Heart left ventricle (tissue), 16 donors: ENCODE data around the gene NYAP2. TPM values are rescaled to one million over a fixed set of nuclear protein-coding genes. Genes with fewer than 3 reads are reported as not detected.

Experiments
- ATAC-seq, 4 donors: fragments of 200-7000 bp; cut with Tn5 transposase; one replicate each; pipeline ENCODE4 v1.9.1; 2020 to 2022; ENCODE audit warnings: moderate library complexity in 4 of 4, mild to moderate bottlenecking in 3 of 4, moderate number of reproducible peaks in 1 of 4
- DNase-seq, 5 donors: peaks; one replicate each; pipeline ENCODE4 v3.0.0-alpha.2; 2020
- H3K27ac ChIP-seq, 12 donors: fragments of 200-600 bp; sonication (generic) in 4 of 12; one replicate each; pipeline versions ENCODE4 v1.5.0 to v1.8.0; 2016 to 2022; ENCODE audit warnings: mild to moderate bottlenecking in 2 of 12
- H3K27me3 ChIP-seq, 9 donors: fragments of 200-600 bp; sonication (generic) in 2 of 9; one replicate each; pipeline versions ENCODE4 v1.5.1 to v1.8.0; 2016 to 2022; ENCODE audit warnings: mild to moderate bottlenecking in 3 of 9
- H3K36me3 ChIP-seq, 9 donors: fragments of 200-600 bp; sonication (generic) in 2 of 9; one replicate each; pipeline versions ENCODE4 v1.5.0 to v1.8.0; 2018 to 2022; ENCODE audit warnings: mild to moderate bottlenecking in 2 of 9
- H3K4me1 ChIP-seq, 12 donors: fragments of 200-600 bp; sonication (generic) in 4 of 12; one replicate each; pipeline versions ENCODE4 v1.5.0 to v1.8.0; 2016 to 2022; ENCODE audit warnings: mild to moderate bottlenecking in 3 of 12
- H3K4me3 ChIP-seq, 12 donors: fragments of 200-600 bp; sonication (generic) in 4 of 12; one replicate each; pipeline versions ENCODE4 v1.5.0 to v1.8.0; 2017 to 2022; ENCODE audit warnings: mild to moderate bottlenecking in 9 of 12, moderate library complexity in 4 of 12
- H3K9me3 ChIP-seq, 12 donors: fragments of 200-600 bp; sonication (generic) in 4 of 12; one replicate each; pipeline versions ENCODE4 v1.5.0 to v1.8.0; 2016 to 2022; ENCODE audit warnings: mild to moderate bottlenecking in 1 of 12
- POLR2A ChIP-seq, 2 donors: fragments of 450-650 bp; IDR thresholded peaks; one replicate each; pipeline ENCODE4 v1.6.1; 2017; ENCODE audit warnings: antibody characterized with exemption in 2 of 2, mild to moderate bottlenecking in 2 of 2, moderate library complexity in 2 of 2
- WGBS, 4 donors: extraction: QIAGEN DNeasy Blood & Tissue Kit in 2 of 4; methylation state at CpG; one replicate each; pipeline versions ENCODE4 v1.1.5 to v1.1.7; 2013 to 2018; 5-methylcytosine and 5-hydroxymethylcytosine counted together
- intact Hi-C, 10 donors: fragments of 100-400 bp; cut with DNase I; formaldehyde crosslinking; loops; one replicate each; pipeline versions ENCODE4 v1.11.1 to v1.14.2; 2022
- polyA plus RNA-seq, 2 donors: library from polyadenylated mRNA; stranded (reverse); fragments of 200-250 nt; gene quantifications; one replicate each; pipeline ENCODE4 v1.2.3, GENCODE V29; 2013
- total RNA-seq, 9 donors: library from RNA; depleted of rRNA in 2 of 9; stranded (reverse); fragments of >200 nt in 2 of 9; fragmentation: NEBNext Ultra II Directional in 3 of 9; extraction: Animal tissue kit (Norgen Biotek cat#: 25700) in 3 of 9; gene quantifications; one replicate each; pipeline versions ENCODE4 v1.1.0 to v1.2.4, GENCODE V29; 2016 to 2023
- TF ChIP-seq, protein P1 (sequence below), 12 donors: fragments of 200-600 bp; sonication (generic) in 4 of 12; IDR thresholded peaks; one replicate each; pipeline versions ENCODE4 v1.5.0 to v1.8.0; 2018 to 2022; ENCODE audit warnings: antibody characterized with exemption in 12 of 12, mild to moderate bottlenecking in 5 of 12
- donor health status: ischemic (EF 13 %, LVEDD 7.1; RV severe dilation, severe dysfunction).
- donor health status: healthy with polysubstance abuse.
- donor health status: DM: no; HTN: yes; CAD: no.
- donor health status: DM: no; HTN: no; CAD: no.
- donor health status: ischemic (EF 25% LVEDD 6.9; RV normal size, moderate dysfunction).
- donor health status: ischemic (EF 25% LVEDD 5.7; RV mildly dilated, moderate dysfunction).
- donor health status: healthy.
- donor health status: DM: yes; HTN: yes; CAD: no.
- donor health status: ischemic (EF 35%, LVEDD 5.7; RV mildly dilated, moderate dysfunction).
- donor health status: nonischemic (EF 11% LVEDD 7.7; RV severe dilation, severe dysfunction).
- donor health status: DM: yes; HTN: yes; CAD: no.
- donor health status: PGD.
- donor health status: ischemic (EF 29% LVEDD 5.4; RV normal size, mild dysfunction).
- donor health status: nonischemic (EF 23%, LVEDD 6.1; RV moderate dilation, normal function).

Gene NYAP2
- total and polyA plus RNA-seq, 11 donors: not detected

DNA sequence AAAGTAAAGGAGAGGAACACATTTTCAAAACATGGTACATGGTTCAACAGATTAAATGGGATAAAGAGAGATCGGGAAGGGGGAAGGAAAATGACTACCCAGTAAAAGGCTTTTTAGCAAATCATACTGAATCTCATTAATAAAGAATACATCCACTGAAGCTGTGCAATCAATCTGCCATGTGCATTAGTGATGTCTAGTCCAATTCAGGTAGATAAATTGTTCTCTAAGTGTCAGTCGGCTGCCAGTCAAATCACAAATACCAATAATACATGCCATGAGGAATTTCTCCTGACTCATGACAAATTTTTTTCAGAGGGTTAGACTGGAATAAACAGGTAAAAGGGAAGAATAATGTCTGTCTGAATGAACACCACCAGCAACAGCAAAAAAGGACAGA lies 22.6 kb downstream of the NYAP2 start:
- ATAC-seq: no peak
- Histone ChIP-seq H3K4me1 (no peaks in the 10 kb centered on the region), H3K4me3 (no peak overlapping the region), H3K9me3 (no peaks in the 10 kb centered on the region), H3K27ac (no peak overlapping the region), H3K36me3 (no peaks in the 10 kb centered on the region), H3K27me3 (no peaks in the 10 kb centered on the region)
- DNase-seq: no peak
- intact Hi-C loops: no loop called here
- 89 to 96% (median 92%) methylated on average over 2 of the region's 2 CpGs for WGBS, 4 donors
- no peak for TF ChIP-seq POLR2A (IDR thresholded peaks at IDR 0.05)
- TF ChIP-seq, protein P1, sequence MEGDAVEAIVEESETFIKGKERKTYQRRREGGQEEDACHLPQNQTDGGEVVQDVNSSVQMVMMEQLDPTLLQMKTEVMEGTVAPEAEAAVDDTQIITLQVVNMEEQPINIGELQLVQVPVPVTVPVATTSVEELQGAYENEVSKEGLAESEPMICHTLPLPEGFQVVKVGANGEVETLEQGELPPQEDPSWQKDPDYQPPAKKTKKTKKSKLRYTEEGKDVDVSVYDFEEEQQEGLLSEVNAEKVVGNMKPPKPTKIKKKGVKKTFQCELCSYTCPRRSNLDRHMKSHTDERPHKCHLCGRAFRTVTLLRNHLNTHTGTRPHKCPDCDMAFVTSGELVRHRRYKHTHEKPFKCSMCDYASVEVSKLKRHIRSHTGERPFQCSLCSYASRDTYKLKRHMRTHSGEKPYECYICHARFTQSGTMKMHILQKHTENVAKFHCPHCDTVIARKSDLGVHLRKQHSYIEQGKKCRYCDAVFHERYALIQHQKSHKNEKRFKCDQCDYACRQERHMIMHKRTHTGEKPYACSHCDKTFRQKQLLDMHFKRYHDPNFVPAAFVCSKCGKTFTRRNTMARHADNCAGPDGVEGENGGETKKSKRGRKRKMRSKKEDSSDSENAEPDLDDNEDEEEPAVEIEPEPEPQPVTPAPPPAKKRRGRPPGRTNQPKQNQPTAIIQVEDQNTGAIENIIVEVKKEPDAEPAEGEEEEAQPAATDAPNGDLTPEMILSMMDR (IDR thresholded peaks at IDR 0.05): no peak

DNA sequence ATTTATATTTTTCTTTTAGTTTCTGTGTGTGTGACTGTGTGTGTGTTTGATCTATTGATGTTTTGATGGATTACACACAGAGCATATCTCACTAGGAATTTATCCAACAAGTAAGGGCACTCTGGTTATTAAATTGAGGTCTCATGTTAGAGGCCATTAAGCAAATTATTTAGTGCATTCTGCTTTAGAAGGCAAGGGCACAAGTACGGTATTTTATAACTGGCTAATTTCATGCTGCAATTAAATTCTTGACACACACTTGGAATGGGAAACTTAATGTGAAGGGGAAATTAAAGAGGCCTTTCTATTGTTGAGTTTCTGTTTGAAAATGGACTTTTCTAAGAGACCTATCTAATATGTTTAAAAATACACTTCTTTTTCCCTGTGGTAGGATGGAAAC lies 25.8 kb downstream of the NYAP2 start:
- Histone ChIP-seq H3K9me3 (no peaks in the 10 kb centered on the region), H3K4me3 (no peak overlapping the region), H3K27me3 (peaks cover 0 to 3% (median 0%) of the 10 kb centered on the region in 9 donors), H3K27ac (no peak overlapping the region), H3K4me1 (no peaks in the 10 kb centered on the region), H3K36me3 (no peaks in the 10 kb centered on the region)
- TF ChIP-seq POLR2A (IDR thresholded peaks at IDR 0.05): no peak
- TF ChIP-seq, protein P1 (IDR thresholded peaks at IDR 0.05): no peak
- ATAC-seq (no peak), DNase-seq (no peak)
- intact Hi-C loops: no loop called here
- WGBS, 4 donors: 75 to 92% (median 89%) methylated on average over 1 of the region's 1 CpG

DNA sequence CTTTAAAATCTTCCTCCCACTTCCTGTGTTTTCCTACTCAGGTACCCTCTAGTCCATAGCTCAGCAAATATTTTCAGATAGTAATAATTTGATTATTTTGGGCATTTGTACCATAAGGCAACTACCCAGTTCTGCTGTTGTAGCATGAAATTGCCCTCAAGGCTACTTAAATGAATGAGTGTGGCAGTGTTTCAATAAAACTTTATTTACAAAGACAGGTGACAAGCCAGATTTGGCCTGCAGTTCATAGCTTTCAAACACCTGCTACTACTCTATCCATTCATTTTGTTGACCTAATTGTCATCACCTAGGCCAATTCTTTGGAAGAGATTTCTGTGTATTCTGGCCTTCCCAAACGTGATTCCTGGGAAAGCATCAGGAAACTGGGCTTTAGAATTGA lies 28.9 kb downstream of the NYAP2 start:
- no peak overlapping the region for H3K4me3 ChIP-seq
- ATAC-seq (no peak), DNase-seq (no peak)
- no peaks in the 10 kb centered on the region for H3K36me3 ChIP-seq
- H3K9me3 ChIP-seq: no peaks in the 10 kb centered on the region
- TF ChIP-seq POLR2A (IDR thresholded peaks at IDR 0.05): no peak
- TF ChIP-seq, protein P1 (IDR thresholded peaks at IDR 0.05): no peak
- no peaks in the 10 kb centered on the region for H3K4me1 ChIP-seq
- H3K27ac ChIP-seq: no peak overlapping the region
- 16 to 26% (median 22%) methylated on average over 1 of the region's 1 CpG for WGBS, 4 donors
- intact Hi-C loops: no loop called here
- peaks cover 0 to 3% (median 0%) of the 10 kb centered on the region in 9 donors for H3K27me3 ChIP-seq

DNA sequence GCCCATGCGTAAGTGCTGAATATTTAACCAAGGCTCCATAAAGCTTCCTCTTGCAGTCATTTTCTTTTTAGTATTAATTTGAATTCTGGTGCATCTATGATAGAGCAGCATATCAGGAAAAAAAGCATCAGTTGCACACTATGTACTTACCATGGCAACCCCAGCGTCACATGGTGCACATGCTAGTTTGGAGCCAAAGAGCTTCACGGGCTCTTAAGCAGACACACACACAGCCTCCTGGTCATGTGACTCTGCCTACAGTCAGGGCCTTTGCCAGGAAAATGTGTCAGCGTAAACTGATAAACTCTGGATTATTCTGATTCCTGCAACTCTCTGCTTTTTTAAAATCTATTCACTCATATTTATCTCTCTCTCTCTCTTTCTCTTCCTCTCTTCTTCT lies 30.2 kb downstream of the NYAP2 start:
- TF ChIP-seq, protein P1 (IDR thresholded peaks at IDR 0.05): no peak
- TF ChIP-seq POLR2A (IDR thresholded peaks at IDR 0.05): no peak
- WGBS, 4 donors: 48 to 57% (median 50%) methylated on average over 4 of the region's 4 CpGs
- Histone ChIP-seq H3K4me3 (no peak overlapping the region), H3K4me1 (no peaks in the 10 kb centered on the region), H3K9me3 (no peaks in the 10 kb centered on the region), H3K36me3 (no peaks in the 10 kb centered on the region), H3K27ac (no peak overlapping the region), H3K27me3 (peaks cover 0 to 3% (median 0%) of the 10 kb centered on the region in 9 donors)
- intact Hi-C loops: no loop called here
- no peak for DNase-seq
- no peak for ATAC-seq
